HCT116 (cell line): ENCODE measurements around the gene FAP. TPM values are rescaled to one million over a fixed set of nuclear protein-coding genes. Genes with fewer than 3 reads are reported as not detected.

Experiments used
- ATAC-seq: fragments of 200-7000 bp; cut with Tn5 transposase; 2 replicates; pipeline ENCODE4 v1.9.1; 2020; ENCODE audit warnings: mild to moderate bottlenecking, moderate library complexity
- BruUV-seq: library from RNA; stranded (reverse); fragments of 400-500 nt; replicated peaks from 2 replicates; lab custom pipeline; 2021; lab: Mats Ljungman, UMichigan
- CTCF ChIA-PET: fragments of 300-600 bp; sonication (Branson Sonifier 250); formaldehyde crosslinking; loops from one replicate; lab custom pipeline; 2021; ENCODE audit warnings: antibody characterized with exemption; lab: Charles Lee
- POLR2A ChIA-PET: fragments of 300-600, 350-600 bp; sonication (Branson Sonifier 250); formaldehyde crosslinking; loops from one replicate; lab custom pipeline; 2021; ENCODE audit warnings: antibody characterized with exemption; lab: Charles Lee
- RAD21 ChIA-PET, 2 experiments: fragments of 300-600 bp; sonication (Branson Sonifier 250); formaldehyde crosslinking; loops; one replicate each; lab custom pipeline; 2023; ENCODE audit warnings: low total read pairs in 2 of 2; ENCODE audit not compliant: uncharacterized antibody in 2 of 2, unreplicated experiment in 2 of 2, low non-redundant PET in 1 of 2; lab: Charles Lee
- DNase-seq: peaks from one replicate; pipeline ENCODE4 v3.0.0-alpha.2; 2010; ENCODE audit warnings: low read depth, low spot score
- H2AFZ ChIP-seq: fragments of 200-600 bp; shearing (Covaris generic), sonication (generic); 2 replicates; pipeline ENCODE4 v1.6.1; 2017; ENCODE audit warnings: low read depth, mixed run types, mixed read lengths, antibody characterized with exemption, low read length; ENCODE audit not compliant: poor library complexity, severe bottlenecking
- H3K27ac ChIP-seq: 2 replicates; pipeline ENCODE4 v1.5.1; 2012; ENCODE audit warnings: low read depth, low read length
- H3K27me3 ChIP-seq: fragments of 200-600 bp; sonication (generic); 2 replicates; pipeline ENCODE4 v1.6.1; 2016; ENCODE audit warnings: mixed run types, low read length, mixed read lengths; ENCODE audit not compliant: insufficient read depth
- H3K36me3 ChIP-seq, 2 experiments: fragments of 200-500 bp in 1 of 2; fragments of 200-600 bp in 1 of 2; sonication (Bioruptor generic) in 1 of 2; sonication (generic) in 1 of 2; 2 replicates each; pipeline versions ENCODE4 v1.5.1 to v1.6.1; 2014 to 2016; ENCODE audit warnings: low read length in 2 of 2, inconsistent platforms in 1 of 2, mixed read lengths in 1 of 2, mixed run types in 1 of 2; ENCODE audit not compliant: insufficient read depth in 2 of 2, control insufficient read depth in 1 of 2
- H3K4me1 ChIP-seq, 2 experiments: fragments of 200-600 bp in 1 of 2; sonication (generic) in 1 of 2; 2 replicates each; pipeline versions ENCODE4 v1.5.1 to v1.6.1; 2012 to 2017; ENCODE audit warnings: low read length in 2 of 2, inconsistent platforms in 1 of 2, mild to moderate bottlenecking in 1 of 2, mixed read lengths in 1 of 2, mixed run types in 1 of 2, moderate library complexity in 1 of 2; ENCODE audit not compliant: insufficient read depth in 2 of 2, control insufficient read depth in 1 of 2
- H3K4me2 ChIP-seq: fragments of 200-600 bp; sonication (generic); 2 replicates; pipeline ENCODE4 v1.6.1; 2017; ENCODE audit warnings: mixed run types, low read length, mixed read lengths
- H3K4me3 ChIP-seq, 2 experiments: fragments of 200-600 bp in 1 of 2; sonication (generic) in 1 of 2; replicated peaks in 1 of 2; 2 replicates each; pipeline ENCODE4 v1.5.1; 2011 to 2016; ENCODE audit warnings: low read length in 2 of 2, control low read depth in 1 of 2, low read depth in 1 of 2, mild to moderate bottlenecking in 1 of 2, mixed read lengths in 1 of 2, mixed run types in 1 of 2
- H3K79me2 ChIP-seq: fragments of 200-600 bp; sonication (generic); 2 replicates; pipeline ENCODE4 v1.6.1; 2017; ENCODE audit warnings: mild to moderate bottlenecking, mixed run types, low read length, moderate library complexity, mixed read lengths; ENCODE audit not compliant: insufficient read depth
- H3K9ac ChIP-seq: fragments of 200-600 bp; sonication (generic); 2 replicates; pipeline ENCODE4 v1.6.1; 2016; ENCODE audit warnings: low read length, mixed read lengths
- H3K9me2 ChIP-seq: fragments of 200-600 bp; sonication (generic), shearing (Covaris generic); 2 replicates; pipeline ENCODE4 v1.6.1; 2017; ENCODE audit warnings: mixed run types, mild to moderate bottlenecking, moderate library complexity; ENCODE audit not compliant: insufficient read depth
- H3K9me3 ChIP-seq, 2 experiments: fragments of 200-500 bp in 1 of 2; fragments of 200-600 bp in 1 of 2; sonication (Bioruptor generic) in 1 of 2; sonication (generic) in 1 of 2; 2 replicates each; pipeline ENCODE4 v1.6.1; 2014 to 2017; ENCODE audit warnings: low read length in 2 of 2, mixed read lengths in 2 of 2, inconsistent platforms in 1 of 2, low read depth in 1 of 2, mild to moderate bottlenecking in 1 of 2, mixed run types in 1 of 2, moderate library complexity in 1 of 2; ENCODE audit not compliant: control insufficient read depth in 1 of 2, insufficient read depth in 1 of 2
- H4K20me1 ChIP-seq: fragments of 200-600 bp; sonication (generic), shearing (Covaris generic); 2 replicates; pipeline ENCODE4 v1.6.1; 2017; ENCODE audit warnings: mixed run types, mild to moderate bottlenecking, moderate library complexity; ENCODE audit not compliant: insufficient read depth
- CBX3 ChIP-seq: IDR thresholded peaks from 2 replicates; pipeline ENCODE4 v1.6.1; 2012; ENCODE audit warnings: low read depth
- EGR1 ChIP-seq: IDR thresholded peaks from 2 replicates; pipeline ENCODE4 v1.6.1; 2012; ENCODE audit warnings: low read depth
- FOSL1 ChIP-seq: IDR thresholded peaks from 2 replicates; pipeline ENCODE4 v1.6.1; 2012; ENCODE audit warnings: low read depth
- POLR2A ChIP-seq: IDR thresholded peaks from 2 replicates; pipeline ENCODE4 v1.7.0; 2011; ENCODE audit warnings: borderline replicate concordance; ENCODE audit not compliant: insufficient read depth, insufficient read length; ENCODE audit errors: extremely low read depth
- POLR2AphosphoS5 ChIP-seq: IDR thresholded peaks from 2 replicates; pipeline ENCODE4 v1.6.1; 2011; ENCODE audit warnings: mild to moderate bottlenecking, low read depth, low read length, moderate library complexity
- RAD21 ChIP-seq: IDR thresholded peaks from 2 replicates; pipeline ENCODE4 v1.6.1; 2012; ENCODE audit warnings: low read depth, mild to moderate bottlenecking
- SRF ChIP-seq: IDR thresholded peaks from 2 replicates; pipeline ENCODE4 v1.6.1; 2012; ENCODE audit warnings: low read depth
- ZFX ChIP-seq: fragments of 450-650 bp; IDR thresholded peaks from 2 replicates; pipeline ENCODE4 v1.6.1; 2017
- intact Hi-C: fragments of 100-400 bp; cut with micrococcal nuclease; formaldehyde crosslinking; loops from 2 replicates; pipeline ENCODE4 v1.10.0; 2022
- total RNA-seq: library from RNA; stranded (reverse); gene quantifications from one replicate; pipeline ENCODE4 v1.2.1, GENCODE V29; 2021; ENCODE audit not compliant: unreplicated experiment
- TF ChIP-seq, protein P1 (sequence below): IDR thresholded peaks from 2 replicates; pipeline ENCODE4 v1.6.1; 2012; ENCODE audit warnings: low read depth
- TF ChIP-seq, protein P2 (sequence below), 3 experiments: fragments of 200-600 bp in 1 of 3; sonication (generic) in 1 of 3; IDR thresholded peaks in 2 of 3; conservative IDR thresholded peaks in 1 of 3; 2 replicates each; pipeline ENCODE4 v1.5.1; 2012 to 2017; ENCODE audit warnings: low read depth in 2 of 3, low read length in 2 of 3, antibody characterized with exemption in 1 of 3, borderline replicate concordance in 1 of 3, control low read depth in 1 of 3, mild to moderate bottlenecking in 1 of 3, mixed read lengths in 1 of 3, mixed run types in 1 of 3, moderate library complexity in 1 of 3; ENCODE audit not compliant: insufficient read depth in 1 of 3
- TF ChIP-seq, protein P3 (sequence below): IDR thresholded peaks from 2 replicates; pipeline ENCODE4 v1.6.1; 2012

The FAP gene
- total RNA-seq, 1 experiment from 2014 or later: not detected

DNA sequence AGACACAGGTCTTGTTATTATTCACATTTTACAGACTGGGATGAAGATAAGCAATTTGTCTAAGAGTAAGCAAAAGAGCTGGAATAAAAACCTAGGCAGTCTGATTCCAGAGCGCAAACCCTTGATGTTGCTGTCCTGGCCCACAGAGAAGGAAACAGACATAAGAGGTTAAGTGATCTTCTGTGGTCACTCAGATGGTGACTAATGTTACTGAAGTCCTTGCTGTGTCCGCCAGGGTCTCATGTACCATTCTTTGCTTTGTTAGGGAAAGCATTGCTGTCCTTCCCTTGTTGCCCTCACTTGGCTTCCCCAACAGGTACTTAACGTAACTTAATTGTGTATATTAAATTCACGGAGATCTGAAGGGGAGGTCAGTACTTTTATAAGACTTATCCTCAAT, 14.9 kb upstream of the FAP start:
- RAD21 ChIA-PET: no interaction called here
- intact Hi-C loops: no loop called here
- no peaks in the 10 kb centered on the region for H3K79me2 ChIP-seq
- H4K20me1 ChIP-seq: no peaks in the 10 kb centered on the region
- H3K4me2 ChIP-seq: no peak overlapping the region
- POLR2A ChIA-PET: no interaction called here
- no peaks in the 10 kb centered on the region for H3K36me3 ChIP-seq
- no peaks in the 10 kb centered on the region; the same call in 1 of the 2 replicates for H3K9me2 ChIP-seq
- H3K4me3 ChIP-seq: no peak overlapping the region
- H3K4me1 ChIP-seq: peaks cover 0 to 5% of the 10 kb centered on the region in 2 experiments; a peak in 1 of 4 replicates
- ATAC-seq (no peak), DNase-seq (no peak)
- no peak overlapping the region for H3K27ac ChIP-seq
- H3K9ac ChIP-seq: no peak overlapping the region
- BruUV-seq: no TSS peak
- no peaks in the 10 kb centered on the region for H3K9me3 ChIP-seq
- H2AFZ ChIP-seq: no peak overlapping the region
- TF ChIP-seq ZFX (no peak), POLR2AphosphoS5 (no peak), SRF (no peak), RAD21 (no peak)
- H3K27me3 ChIP-seq: no peaks in the 10 kb centered on the region
- CTCF ChIA-PET: no interaction called here

DNA sequence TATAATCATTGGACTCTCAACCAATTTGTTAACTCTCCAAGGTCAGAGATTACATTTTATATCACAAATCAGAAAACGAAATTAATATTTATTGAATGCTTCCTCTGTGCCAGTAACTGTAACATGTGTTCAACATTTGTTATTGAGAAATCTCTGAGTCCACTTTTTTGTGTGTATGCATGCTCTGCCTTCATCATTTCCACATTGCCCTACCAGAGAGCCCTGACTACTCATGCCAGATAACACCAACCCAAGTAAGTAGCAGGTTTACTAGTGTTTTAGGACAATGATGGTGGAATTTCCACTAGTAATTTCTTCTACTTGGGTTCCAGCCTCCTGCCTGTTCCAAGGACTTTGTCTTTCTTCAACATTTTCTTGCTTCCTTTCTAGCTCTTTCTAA, 14.2 kb upstream of the FAP start:
- Histone ChIP-seq H3K27ac (no peak overlapping the region), H4K20me1 (no peaks in the 10 kb centered on the region), H3K9ac (no peak overlapping the region), H3K9me2 (no peaks in the 10 kb centered on the region; the same call in 1 of the 2 replicates), H3K36me3 (no peaks in the 10 kb centered on the region), H3K4me3 (no peak overlapping the region), H3K4me1 (peaks cover 0 to 5% of the 10 kb centered on the region in 2 experiments; a peak in 1 of 4 replicates), H3K79me2 (no peaks in the 10 kb centered on the region), H3K27me3 (no peaks in the 10 kb centered on the region), H3K4me2 (no peak overlapping the region), H3K9me3 (no peaks in the 10 kb centered on the region), H2AFZ (no peak overlapping the region)
- ChIA-PET CTCF (no interaction called here), POLR2A (no interaction called here), RAD21 (no interaction called here)
- BruUV-seq: no TSS peak
- ATAC-seq: no peak
- TF ChIP-seq CBX3 (no peak), POLR2A (no peak), FOSL1 (no peak), SRF (no peak), ZFX (no peak), RAD21 (no peak), EGR1 (no peak)
- TF ChIP-seq, protein P1, sequence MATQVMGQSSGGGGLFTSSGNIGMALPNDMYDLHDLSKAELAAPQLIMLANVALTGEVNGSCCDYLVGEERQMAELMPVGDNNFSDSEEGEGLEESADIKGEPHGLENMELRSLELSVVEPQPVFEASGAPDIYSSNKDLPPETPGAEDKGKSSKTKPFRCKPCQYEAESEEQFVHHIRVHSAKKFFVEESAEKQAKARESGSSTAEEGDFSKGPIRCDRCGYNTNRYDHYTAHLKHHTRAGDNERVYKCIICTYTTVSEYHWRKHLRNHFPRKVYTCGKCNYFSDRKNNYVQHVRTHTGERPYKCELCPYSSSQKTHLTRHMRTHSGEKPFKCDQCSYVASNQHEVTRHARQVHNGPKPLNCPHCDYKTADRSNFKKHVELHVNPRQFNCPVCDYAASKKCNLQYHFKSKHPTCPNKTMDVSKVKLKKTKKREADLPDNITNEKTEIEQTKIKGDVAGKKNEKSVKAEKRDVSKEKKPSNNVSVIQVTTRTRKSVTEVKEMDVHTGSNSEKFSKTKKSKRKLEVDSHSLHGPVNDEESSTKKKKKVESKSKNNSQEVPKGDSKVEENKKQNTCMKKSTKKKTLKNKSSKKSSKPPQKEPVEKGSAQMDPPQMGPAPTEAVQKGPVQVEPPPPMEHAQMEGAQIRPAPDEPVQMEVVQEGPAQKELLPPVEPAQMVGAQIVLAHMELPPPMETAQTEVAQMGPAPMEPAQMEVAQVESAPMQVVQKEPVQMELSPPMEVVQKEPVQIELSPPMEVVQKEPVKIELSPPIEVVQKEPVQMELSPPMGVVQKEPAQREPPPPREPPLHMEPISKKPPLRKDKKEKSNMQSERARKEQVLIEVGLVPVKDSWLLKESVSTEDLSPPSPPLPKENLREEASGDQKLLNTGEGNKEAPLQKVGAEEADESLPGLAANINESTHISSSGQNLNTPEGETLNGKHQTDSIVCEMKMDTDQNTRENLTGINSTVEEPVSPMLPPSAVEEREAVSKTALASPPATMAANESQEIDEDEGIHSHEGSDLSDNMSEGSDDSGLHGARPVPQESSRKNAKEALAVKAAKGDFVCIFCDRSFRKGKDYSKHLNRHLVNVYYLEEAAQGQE: no peak
- TF ChIP-seq, protein P2, sequence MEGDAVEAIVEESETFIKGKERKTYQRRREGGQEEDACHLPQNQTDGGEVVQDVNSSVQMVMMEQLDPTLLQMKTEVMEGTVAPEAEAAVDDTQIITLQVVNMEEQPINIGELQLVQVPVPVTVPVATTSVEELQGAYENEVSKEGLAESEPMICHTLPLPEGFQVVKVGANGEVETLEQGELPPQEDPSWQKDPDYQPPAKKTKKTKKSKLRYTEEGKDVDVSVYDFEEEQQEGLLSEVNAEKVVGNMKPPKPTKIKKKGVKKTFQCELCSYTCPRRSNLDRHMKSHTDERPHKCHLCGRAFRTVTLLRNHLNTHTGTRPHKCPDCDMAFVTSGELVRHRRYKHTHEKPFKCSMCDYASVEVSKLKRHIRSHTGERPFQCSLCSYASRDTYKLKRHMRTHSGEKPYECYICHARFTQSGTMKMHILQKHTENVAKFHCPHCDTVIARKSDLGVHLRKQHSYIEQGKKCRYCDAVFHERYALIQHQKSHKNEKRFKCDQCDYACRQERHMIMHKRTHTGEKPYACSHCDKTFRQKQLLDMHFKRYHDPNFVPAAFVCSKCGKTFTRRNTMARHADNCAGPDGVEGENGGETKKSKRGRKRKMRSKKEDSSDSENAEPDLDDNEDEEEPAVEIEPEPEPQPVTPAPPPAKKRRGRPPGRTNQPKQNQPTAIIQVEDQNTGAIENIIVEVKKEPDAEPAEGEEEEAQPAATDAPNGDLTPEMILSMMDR (IDR thresholded peaks at IDR 0.05 in 2 of 3, conservative IDR thresholded peaks at IDR 0.05 in 1 of 3; ENCODE audit: borderline replicate concordance in 1 of 3, insufficient read depth in 1 of 3, low read depth in 2 of 3, low read length in 2 of 3): no peak
- TF ChIP-seq, protein P3, sequence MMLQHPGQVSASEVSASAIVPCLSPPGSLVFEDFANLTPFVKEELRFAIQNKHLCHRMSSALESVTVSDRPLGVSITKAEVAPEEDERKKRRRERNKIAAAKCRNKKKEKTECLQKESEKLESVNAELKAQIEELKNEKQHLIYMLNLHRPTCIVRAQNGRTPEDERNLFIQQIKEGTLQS: no peak
- no peak for DNase-seq
- intact Hi-C loops: no loop called here
